ELR (cell line): ENCODE measurements around the gene SDK2.
"Not testable (repeated sequence)": the region's sequence is repeated elsewhere in the genome, so short reads cannot be mapped to it uniquely, and the experiment has no call there.

ENCODE experiments used
- DNase-seq: peaks from one replicate; pipeline ENCODE4 v3.0.0-alpha.2; 2015; ENCODE audit warnings: low read depth

SDK2 gene

GRCh38 chr17:73318427-73318813, 325.8 kb downstream of the SDK2 start:
- DNase-seq: no peak

- DNase-seq: no peak
Measured at GRCh38 chr17:73317513-73318426, 326.5 kb downstream of the SDK2 start.

- no peak for DNase-seq
Measured at GRCh38 chr17:73316919-73317505, 327.2 kb downstream of the SDK2 start.

GRCh38 chr17:73315471-73315870, 328.8 kb downstream of the SDK2 start:
- DNase-seq: no peak

GRCh38 chr17:73313526-73314127, 330.6 kb downstream of the SDK2 start:
- no peak for DNase-seq

GRCh38 chr17:73312887-73313286, 331.4 kb downstream of the SDK2 start:
- DNase-seq: not testable (repeated sequence)

GRCh38 chr17:73311781-73312641, 332.2 kb downstream of the SDK2 start, which contains the start of gene CDC42EP4:
CDC42EP4 (minus strand) TSS chr17:73312001; CDS start chr17:73286500, 25,501 bp downstream.
- DNase-seq: peak; percentile 97

GRCh38 chr17:73311428-73311780, 332.8 kb downstream of the SDK2 start:
- DNase-seq: no peak

- DNase-seq: peak; percentile 51
Measured at GRCh38 chr17:73309727-73310596, 334.3 kb downstream of the SDK2 start.

GRCh38 chr17:73308959-73309358, 335.3 kb downstream of the SDK2 start:
- not testable (repeated sequence) for DNase-seq

- peak; percentile 91 for DNase-seq
Measured at GRCh38 chr17:73308017-73308823, 336.0 kb downstream of the SDK2 start.

GRCh38 chr17:73307130-73307529, 337.1 kb downstream of the SDK2 start:
- DNase-seq: no peak

- peak; percentile 29 for DNase-seq
Measured at GRCh38 chr17:73305845-73306836, 338.1 kb downstream of the SDK2 start.

- peak; percentile 98 for DNase-seq
Measured at GRCh38 chr17:73304971-73305812, 339.1 kb downstream of the SDK2 start.

GRCh38 chr17:73304438-73304837, 339.8 kb downstream of the SDK2 start:
- DNase-seq: peak; percentile 26

GRCh38 chr17:73302189-73302588, 342.1 kb downstream of the SDK2 start:
- DNase-seq: no peak

- DNase-seq: no peak
Measured at GRCh38 chr17:73301369-73301768, 342.9 kb downstream of the SDK2 start.

GRCh38 chr17:73300392-73300791, 343.9 kb downstream of the SDK2 start:
- DNase-seq: no peak
